ENCODE data around the gene GCN1. TPM values are rescaled to one million over a fixed set of nuclear protein-coding genes. Genes with fewer than 3 reads are reported as not detected.
A peak's percentile ranks its signal among the peaks of the same experiment; 100 is the strongest.

GCN1 gene
- total RNA-seq, 1 experiment from 2014 or later: 116 TPM

DNA sequence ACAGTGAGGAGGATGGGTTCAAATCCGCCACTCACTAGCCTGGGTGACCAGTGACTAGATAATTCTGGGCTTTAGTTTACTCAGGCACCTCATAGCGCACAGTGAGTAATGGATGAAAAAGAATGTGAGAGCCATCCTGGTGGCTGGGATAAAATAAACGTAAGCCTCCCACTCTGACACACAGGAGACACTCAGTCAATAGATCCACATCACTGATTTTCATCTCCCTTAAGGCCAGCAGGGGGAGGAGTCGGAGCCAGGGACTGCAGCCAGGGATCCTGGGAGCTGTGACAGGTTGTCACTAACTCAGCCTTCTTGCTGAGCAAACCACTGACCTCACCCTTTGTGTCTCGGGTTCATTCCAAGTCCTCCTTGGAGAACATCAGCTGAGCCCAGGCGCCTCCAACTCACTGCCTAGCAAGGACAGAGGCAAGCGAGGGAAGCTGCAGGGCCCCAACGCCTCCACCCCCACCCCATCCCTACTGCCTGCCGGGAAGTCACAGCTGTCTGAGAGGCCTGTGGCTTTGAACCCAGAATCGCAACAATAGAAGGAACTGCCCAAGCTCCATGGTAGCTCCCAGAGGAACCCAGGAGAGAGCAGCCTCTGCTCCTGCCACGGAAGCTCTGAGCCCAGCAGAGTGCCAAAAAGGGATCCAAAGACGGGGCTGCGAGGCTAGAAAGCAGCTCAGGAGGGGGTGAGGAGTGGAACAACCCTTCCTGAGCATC is 40.3 kb upstream of the GCN1 start:
- H4K20me1 ChIP-seq (ENCODE audit: insufficient read depth): peaks cover 8% of the 10 kb centered on the region
- peak overlapping the region; percentile 66 for H3K4me2 ChIP-seq
- no peak overlapping the region for H2AFZ ChIP-seq
- peak overlapping the region; percentile 99; the same call in 1 of the 2 replicates for H3K27ac ChIP-seq
- H3F3A ChIP-seq (ENCODE audit: insufficient read depth, low read depth): peaks cover 41% of the 10 kb centered on the region
- intact Hi-C loops (cut with micrococcal nuclease; ENCODE audit: unreplicated experiment): no loop called here
- TF ChIP-seq EZH2 (IDR thresholded peaks at IDR 0.05; ENCODE audit: low read depth): no peak
- TF ChIP-seq, protein P1, sequence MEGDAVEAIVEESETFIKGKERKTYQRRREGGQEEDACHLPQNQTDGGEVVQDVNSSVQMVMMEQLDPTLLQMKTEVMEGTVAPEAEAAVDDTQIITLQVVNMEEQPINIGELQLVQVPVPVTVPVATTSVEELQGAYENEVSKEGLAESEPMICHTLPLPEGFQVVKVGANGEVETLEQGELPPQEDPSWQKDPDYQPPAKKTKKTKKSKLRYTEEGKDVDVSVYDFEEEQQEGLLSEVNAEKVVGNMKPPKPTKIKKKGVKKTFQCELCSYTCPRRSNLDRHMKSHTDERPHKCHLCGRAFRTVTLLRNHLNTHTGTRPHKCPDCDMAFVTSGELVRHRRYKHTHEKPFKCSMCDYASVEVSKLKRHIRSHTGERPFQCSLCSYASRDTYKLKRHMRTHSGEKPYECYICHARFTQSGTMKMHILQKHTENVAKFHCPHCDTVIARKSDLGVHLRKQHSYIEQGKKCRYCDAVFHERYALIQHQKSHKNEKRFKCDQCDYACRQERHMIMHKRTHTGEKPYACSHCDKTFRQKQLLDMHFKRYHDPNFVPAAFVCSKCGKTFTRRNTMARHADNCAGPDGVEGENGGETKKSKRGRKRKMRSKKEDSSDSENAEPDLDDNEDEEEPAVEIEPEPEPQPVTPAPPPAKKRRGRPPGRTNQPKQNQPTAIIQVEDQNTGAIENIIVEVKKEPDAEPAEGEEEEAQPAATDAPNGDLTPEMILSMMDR (conservative IDR thresholded peaks at IDR 0.05): peak; percentile 60
- CTCF ChIA-PET: interaction anchor here (0.6 to 1.6 kb wide), 5 partner anchors 22 to 45 kb away, joined by 3 to 17 read pairs (median 5); partner anchors contain the start of gene PXN
- H3K27me3 ChIP-seq (ENCODE audit: insufficient read depth, low read depth): no peaks in the 10 kb centered on the region
- peak; percentile 79 for DNase-seq
- POLR2A ChIA-PET (ENCODE audit: unreplicated experiment): interaction anchor here (0.7 to 1.5 kb wide), 2 partner anchors 22 to 57 kb away, joined by 4 to 6 read pairs; partner anchors contain the start of gene RNU4-2
- no peaks in the 10 kb centered on the region for H3K36me3 ChIP-seq (ENCODE audit: low read depth)
- BruUV-seq (replicated peaks): no TSS peak
- no peaks in the 10 kb centered on the region for H3K9me3 ChIP-seq (ENCODE audit: insufficient read depth, low read depth)
- peaks cover 62% of the 10 kb centered on the region for H3K79me2 ChIP-seq (ENCODE audit: low read depth)
- peaks cover 59% of the 10 kb centered on the region for H3K4me1 ChIP-seq (replicated peaks; ENCODE audit: insufficient read depth)
- H3K9me2 ChIP-seq (ENCODE audit: insufficient read depth): no peaks in the 10 kb centered on the region
- no peak overlapping the region for H3K4me3 ChIP-seq

DNA sequence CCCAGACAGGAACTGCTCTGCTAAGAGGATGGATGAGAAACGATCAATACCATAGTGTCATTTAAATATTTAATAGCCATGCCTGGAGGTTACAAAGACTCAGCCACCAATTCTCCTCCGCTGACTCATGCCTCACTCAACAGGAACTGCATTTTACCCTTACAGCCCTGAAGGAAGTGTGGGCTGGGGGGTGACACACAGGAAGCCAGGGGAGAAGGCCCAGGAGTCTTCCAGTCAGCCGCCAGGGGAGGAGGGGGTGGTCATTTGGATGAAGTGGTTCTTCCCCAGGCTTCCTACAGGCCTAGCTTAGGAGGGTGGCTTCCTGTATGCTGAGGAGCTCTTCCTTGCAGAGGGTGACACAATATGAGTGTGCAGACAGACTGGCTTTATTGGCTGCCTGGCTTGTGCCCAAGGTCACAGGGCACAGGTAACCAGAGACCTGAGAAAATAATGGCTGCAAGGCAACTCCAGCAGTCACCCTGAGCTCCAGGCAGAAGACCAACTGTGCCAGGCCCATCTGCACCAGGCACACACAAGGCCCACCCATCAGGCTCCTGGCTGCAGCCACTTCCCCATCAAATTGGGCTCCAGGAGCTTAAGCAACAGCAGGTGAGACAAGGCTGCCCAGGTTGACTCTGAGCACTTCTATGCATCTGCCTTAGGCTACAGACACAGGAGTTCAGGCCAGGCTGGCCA is 36.9 kb upstream of the GCN1 start:
- Histone ChIP-seq H3K79me2 (ENCODE audit: low read depth) (peaks cover 60% of the 10 kb centered on the region), H3K4me2 (peak overlapping the region; percentile 98)

DNA sequence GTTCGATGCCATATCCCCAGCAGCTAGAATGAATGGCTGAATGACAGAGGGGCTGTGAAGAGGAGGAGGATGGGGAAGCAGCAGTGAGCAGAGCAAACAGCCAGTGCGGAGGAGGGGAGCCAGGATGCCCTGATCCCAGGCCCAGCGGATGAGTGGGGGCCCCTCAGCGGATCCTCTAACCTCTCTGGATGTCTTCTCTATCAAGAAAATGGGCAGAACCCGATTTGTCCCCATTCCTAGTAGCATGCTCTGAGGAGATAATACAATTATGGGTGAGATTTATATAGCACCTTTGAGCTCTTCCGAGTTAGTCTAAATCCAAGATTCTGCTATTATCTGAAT is 36.4 kb upstream of the GCN1 start:
- H3K4me3 ChIP-seq: peak overlapping the region; percentile 49; the same call in 1 of the 2 replicates
- no peak for DNase-seq
- TF ChIP-seq, protein P1 (conservative IDR thresholded peaks at IDR 0.05): no peak
- no peak for TF ChIP-seq EZH2 (IDR thresholded peaks at IDR 0.05; ENCODE audit: low read depth)
- peak overlapping the region; percentile 98 for H3K4me2 ChIP-seq
- H3K9me3 ChIP-seq (ENCODE audit: insufficient read depth, low read depth): no peaks in the 10 kb centered on the region
- no peak overlapping the region for H2AFZ ChIP-seq
- H3K79me2 ChIP-seq (ENCODE audit: low read depth): peaks cover 61% of the 10 kb centered on the region
- intact Hi-C loops (cut with micrococcal nuclease; ENCODE audit: unreplicated experiment): loop anchor here (1.0 kb wide), 1 partner anchor 31 kb away; no protein-coding TSS in a partner anchor
- H3F3A ChIP-seq (ENCODE audit: insufficient read depth, low read depth): peaks cover 56% of the 10 kb centered on the region
- no peaks in the 10 kb centered on the region for H3K9me2 ChIP-seq (ENCODE audit: insufficient read depth)
- H3K36me3 ChIP-seq (ENCODE audit: low read depth): no peaks in the 10 kb centered on the region
- POLR2A ChIA-PET (ENCODE audit: unreplicated experiment): interaction anchor here (0.5 to 5.5 kb wide), 12 partner anchors 12 to 72 kb away, joined by 3 to 222 read pairs (median 6); partner anchors contain the start of genes PXN, RNU4-1, RNU4-2 and RPLP0
- H3K27ac ChIP-seq: peak overlapping the region; percentile 99
- peaks cover 5% of the 10 kb centered on the region for H4K20me1 ChIP-seq (ENCODE audit: insufficient read depth)
- CTCF ChIA-PET: interaction anchor here (0.5 to 4.5 kb wide), 8 partner anchors 26 to 69 kb away, joined by 3 to 50 read pairs (median 7); partner anchors contain the start of genes PXN, RNU4-2 and RPLP0
- H3K4me1 ChIP-seq (replicated peaks; ENCODE audit: insufficient read depth): peaks cover 78% of the 10 kb centered on the region
- BruUV-seq (replicated peaks): TSS peak; percentile 64
- H3K27me3 ChIP-seq (ENCODE audit: insufficient read depth, low read depth): no peaks in the 10 kb centered on the region

More for the DNA sequence above, 36.9 kb upstream of the GCN1 start:
- no peak overlapping the region for H2AFZ ChIP-seq
- POLR2A ChIA-PET (ENCODE audit: unreplicated experiment): interaction anchor here (0.6 to 5.5 kb wide), 10 partner anchors 16 to 996 kb away, joined by 3 to 222 read pairs (median 8); partner anchors contain the start of genes PXN, RNU4-2 and RPLP0
- BruUV-seq (replicated peaks): no TSS peak
- CTCF ChIA-PET: interaction anchor here (0.8 to 4.5 kb wide), 7 partner anchors 26 to 60 kb away, joined by 3 to 50 read pairs (median 8); partner anchors contain the start of genes PXN, RNU4-2 and RPLP0
- no peaks in the 10 kb centered on the region for H3K9me2 ChIP-seq (ENCODE audit: insufficient read depth)
- no peaks in the 10 kb centered on the region for H3K9me3 ChIP-seq (ENCODE audit: insufficient read depth, low read depth)
- peak overlapping the region; percentile 49; the same call in 1 of the 2 replicates for H3K4me3 ChIP-seq
- peaks cover 7% of the 10 kb centered on the region for H4K20me1 ChIP-seq (ENCODE audit: insufficient read depth)
- no peaks in the 10 kb centered on the region for H3K27me3 ChIP-seq (ENCODE audit: insufficient read depth, low read depth)
- peaks cover 81% of the 10 kb centered on the region for H3K4me1 ChIP-seq (replicated peaks; ENCODE audit: insufficient read depth)
- peak; percentile 94 to 99 for DNase-seq
- H3K27ac ChIP-seq: peak overlapping the region; percentile 99
- H3F3A ChIP-seq (ENCODE audit: insufficient read depth, low read depth): peaks cover 56% of the 10 kb centered on the region
- intact Hi-C loops (cut with micrococcal nuclease; ENCODE audit: unreplicated experiment): loop anchor here (1.0 kb wide), 1 partner anchor 31 kb away; no protein-coding TSS in a partner anchor
- no peaks in the 10 kb centered on the region for H3K36me3 ChIP-seq (ENCODE audit: low read depth)
- TF ChIP-seq EZH2 (IDR thresholded peaks at IDR 0.05; ENCODE audit: low read depth): no peak

Measured in PC-9 (cell line).